GF-D8 (cell line): ENCODE data around the gene EDEM3.
A peak's percentile ranks its signal among the peaks of the same experiment; 100 is the strongest.
"Not testable (repeated sequence)": the region's sequence is repeated elsewhere in the genome, so short reads cannot be mapped to it uniquely, and the experiment has no call there.

Experiments used
- DNase-seq: peaks from one replicate; lab custom pipeline; 2025; lab: John Stamatoyannopoulos, UW

Gene EDEM3

GRCh38 chr1:184754476-184755225, at the start of gene EDEM3:
Gene EDEM3 (minus strand): TSS chr1:184754858. CDS start chr1:184754646, 212 bp downstream.
- peak; percentile 99 for DNase-seq

GRCh38 chr1:184804220-184804619, 49.6 kb upstream of the EDEM3 start:
- no peak for DNase-seq

GRCh38 chr1:184803180-184803492, 48.5 kb upstream of the EDEM3 start:
- DNase-seq: no peak

GRCh38 chr1:184802354-184803179, 47.9 kb upstream of the EDEM3 start:
- DNase-seq: no peak

- no peak for DNase-seq
These were observed 46.8 kb upstream of the EDEM3 start for GRCh38 chr1:184801503-184801902.

- DNase-seq: no peak
These were observed 46.2 kb upstream of the EDEM3 start for GRCh38 chr1:184800876-184801275.

GRCh38 chr1:184793967-184794366, 39.3 kb upstream of the EDEM3 start:
- no peak for DNase-seq

GRCh38 chr1:184792450-184792969, 37.9 kb upstream of the EDEM3 start:
- DNase-seq: peak; percentile 89

- DNase-seq: no peak
These were observed 36.9 kb upstream of the EDEM3 start for GRCh38 chr1:184791550-184791900.

GRCh38 chr1:184790642-184791549, 36.2 kb upstream of the EDEM3 start:
- DNase-seq: no peak

- no peak for DNase-seq
These were observed 35.2 kb upstream of the EDEM3 start for GRCh38 chr1:184789884-184790283.

GRCh38 chr1:184788970-184789369, 34.3 kb upstream of the EDEM3 start:
- DNase-seq: no peak

- no peak for DNase-seq
These were observed 30.9 kb upstream of the EDEM3 start for GRCh38 chr1:184785529-184785928.

- not testable (repeated sequence) for DNase-seq
These were observed 29.1 kb upstream of the EDEM3 start for GRCh38 chr1:184783723-184784122.

- no peak for DNase-seq
These were observed 27.3 kb upstream of the EDEM3 start for GRCh38 chr1:184781941-184782340.

- DNase-seq: no peak
These were observed 21.2 kb upstream of the EDEM3 start for GRCh38 chr1:184775885-184776284.

GRCh38 chr1:184775329-184775728, 20.7 kb upstream of the EDEM3 start:
- no peak for DNase-seq

GRCh38 chr1:184773762-184774320, 19.2 kb upstream of the EDEM3 start:
- DNase-seq: no peak

- DNase-seq: no peak
These were observed 16.6 kb upstream of the EDEM3 start for GRCh38 chr1:184771190-184771691.

- peak; percentile 37 for DNase-seq
These were observed 15.7 kb upstream of the EDEM3 start for GRCh38 chr1:184770181-184770979.

GRCh38 chr1:184769241-184769640, 14.6 kb upstream of the EDEM3 start:
- DNase-seq: no peak
